HL-60 (cell line): ENCODE data around the gene CCDC88A.

Experiments used
- POLR2AphosphoS5 ChIP-seq: IDR thresholded peaks from 2 replicates; pipeline ENCODE4 v1.6.1; 2012; ENCODE audit warnings: low read depth
- TF ChIP-seq, protein P1 (sequence below): IDR thresholded peaks from one replicate; pipeline ENCODE4 v1.5.1; 2011; ENCODE audit warnings: low read length, control low read depth, inconsistent platforms; ENCODE audit not compliant: insufficient read depth
- TF ChIP-seq, protein P2 (sequence below): IDR thresholded peaks from 2 replicates; pipeline ENCODE4 v1.6.1; 2012; ENCODE audit warnings: low read depth; ENCODE audit not compliant: insufficient replicate concordance

DNA sequence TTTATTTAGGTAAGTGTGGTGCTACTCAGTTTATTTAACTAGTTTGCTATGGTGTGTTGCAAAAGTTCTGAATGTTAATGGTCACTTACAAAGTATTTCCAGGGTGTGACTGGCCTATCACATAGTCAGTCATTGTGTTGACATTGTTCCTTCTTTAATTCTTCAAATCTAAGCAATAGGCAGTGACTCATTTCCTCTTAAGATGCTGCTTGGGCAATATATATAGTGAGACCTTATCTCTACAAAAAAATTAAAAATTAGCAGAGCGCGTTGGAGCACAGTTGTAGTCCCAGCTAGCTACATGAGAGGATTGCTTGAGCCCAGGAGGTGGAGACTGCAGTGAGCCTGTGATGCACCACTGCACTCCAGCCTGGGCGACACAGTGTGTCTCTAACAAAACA lies 5.8 kb upstream of the CCDC88A start:
- TF ChIP-seq, protein P1, sequence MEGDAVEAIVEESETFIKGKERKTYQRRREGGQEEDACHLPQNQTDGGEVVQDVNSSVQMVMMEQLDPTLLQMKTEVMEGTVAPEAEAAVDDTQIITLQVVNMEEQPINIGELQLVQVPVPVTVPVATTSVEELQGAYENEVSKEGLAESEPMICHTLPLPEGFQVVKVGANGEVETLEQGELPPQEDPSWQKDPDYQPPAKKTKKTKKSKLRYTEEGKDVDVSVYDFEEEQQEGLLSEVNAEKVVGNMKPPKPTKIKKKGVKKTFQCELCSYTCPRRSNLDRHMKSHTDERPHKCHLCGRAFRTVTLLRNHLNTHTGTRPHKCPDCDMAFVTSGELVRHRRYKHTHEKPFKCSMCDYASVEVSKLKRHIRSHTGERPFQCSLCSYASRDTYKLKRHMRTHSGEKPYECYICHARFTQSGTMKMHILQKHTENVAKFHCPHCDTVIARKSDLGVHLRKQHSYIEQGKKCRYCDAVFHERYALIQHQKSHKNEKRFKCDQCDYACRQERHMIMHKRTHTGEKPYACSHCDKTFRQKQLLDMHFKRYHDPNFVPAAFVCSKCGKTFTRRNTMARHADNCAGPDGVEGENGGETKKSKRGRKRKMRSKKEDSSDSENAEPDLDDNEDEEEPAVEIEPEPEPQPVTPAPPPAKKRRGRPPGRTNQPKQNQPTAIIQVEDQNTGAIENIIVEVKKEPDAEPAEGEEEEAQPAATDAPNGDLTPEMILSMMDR = no peak
- TF ChIP-seq POLR2AphosphoS5 = no peak
- TF ChIP-seq, protein P2, sequence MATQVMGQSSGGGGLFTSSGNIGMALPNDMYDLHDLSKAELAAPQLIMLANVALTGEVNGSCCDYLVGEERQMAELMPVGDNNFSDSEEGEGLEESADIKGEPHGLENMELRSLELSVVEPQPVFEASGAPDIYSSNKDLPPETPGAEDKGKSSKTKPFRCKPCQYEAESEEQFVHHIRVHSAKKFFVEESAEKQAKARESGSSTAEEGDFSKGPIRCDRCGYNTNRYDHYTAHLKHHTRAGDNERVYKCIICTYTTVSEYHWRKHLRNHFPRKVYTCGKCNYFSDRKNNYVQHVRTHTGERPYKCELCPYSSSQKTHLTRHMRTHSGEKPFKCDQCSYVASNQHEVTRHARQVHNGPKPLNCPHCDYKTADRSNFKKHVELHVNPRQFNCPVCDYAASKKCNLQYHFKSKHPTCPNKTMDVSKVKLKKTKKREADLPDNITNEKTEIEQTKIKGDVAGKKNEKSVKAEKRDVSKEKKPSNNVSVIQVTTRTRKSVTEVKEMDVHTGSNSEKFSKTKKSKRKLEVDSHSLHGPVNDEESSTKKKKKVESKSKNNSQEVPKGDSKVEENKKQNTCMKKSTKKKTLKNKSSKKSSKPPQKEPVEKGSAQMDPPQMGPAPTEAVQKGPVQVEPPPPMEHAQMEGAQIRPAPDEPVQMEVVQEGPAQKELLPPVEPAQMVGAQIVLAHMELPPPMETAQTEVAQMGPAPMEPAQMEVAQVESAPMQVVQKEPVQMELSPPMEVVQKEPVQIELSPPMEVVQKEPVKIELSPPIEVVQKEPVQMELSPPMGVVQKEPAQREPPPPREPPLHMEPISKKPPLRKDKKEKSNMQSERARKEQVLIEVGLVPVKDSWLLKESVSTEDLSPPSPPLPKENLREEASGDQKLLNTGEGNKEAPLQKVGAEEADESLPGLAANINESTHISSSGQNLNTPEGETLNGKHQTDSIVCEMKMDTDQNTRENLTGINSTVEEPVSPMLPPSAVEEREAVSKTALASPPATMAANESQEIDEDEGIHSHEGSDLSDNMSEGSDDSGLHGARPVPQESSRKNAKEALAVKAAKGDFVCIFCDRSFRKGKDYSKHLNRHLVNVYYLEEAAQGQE = no peak
